PC-3 (cell line): ENCODE results near the gene STRN4. TPM values are rescaled to one million over a fixed set of nuclear protein-coding genes. Genes with fewer than 3 reads are reported as not detected.

ENCODE experiments used
- ATAC-seq: fragments of 200-7000 bp; cut with Tn5 transposase; 2 replicates; pipeline ENCODE4 v1.9.1; 2020; ENCODE audit warnings: mild to moderate bottlenecking, moderate library complexity
- BruUV-seq: library from RNA; stranded (reverse); fragments of 400-500 nt; replicated peaks from 2 replicates; lab custom pipeline; 2021; lab: Mats Ljungman, UMichigan
- CTCF ChIA-PET: fragments of 300-600 bp; sonication (Branson Sonifier 250); formaldehyde crosslinking; loops from one replicate; lab custom pipeline; 2022; ENCODE audit warnings: antibody characterized with exemption; lab: Charles Lee
- POLR2A ChIA-PET: fragments of 300-600 bp; sonication (Branson Sonifier 250); formaldehyde crosslinking; loops from one replicate; lab custom pipeline; 2022; ENCODE audit warnings: antibody characterized with exemption; ENCODE audit not compliant: unreplicated experiment; lab: Charles Lee
- DNase-seq: peaks from one replicate; pipeline ENCODE4 v3.0.0-alpha.2; 2015
- H2AFZ ChIP-seq: fragments of 300-600 bp; sonication (generic); 2 replicates; pipeline ENCODE4 v1.6.0; 2016; ENCODE audit warnings: antibody characterized with exemption, low read length
- H3F3A ChIP-seq: fragments of 300-600 bp; sonication (generic); one replicate; pipeline ENCODE4 v1.6.0; 2017; ENCODE audit warnings: antibody characterized with exemption, low read length, control low read depth, mild to moderate bottlenecking; ENCODE audit not compliant: unreplicated experiment
- H3K27ac ChIP-seq: fragments of 300-600 bp; sonication (generic); 2 replicates; pipeline ENCODE4 v1.5.1; 2016; ENCODE audit warnings: mild to moderate bottlenecking, low read length
- H3K27me3 ChIP-seq: fragments of 300-600 bp; sonication (generic); 2 replicates; pipeline ENCODE4 v1.6.1; 2016; ENCODE audit warnings: low read length, mixed read lengths
- H3K36me3 ChIP-seq: fragments of 300-600 bp; sonication (generic); 2 replicates; pipeline ENCODE4 v1.6.1; 2016; ENCODE audit warnings: low read depth, mixed run types, low read length, mixed read lengths
- H3K4me1 ChIP-seq: fragments of 300-600 bp; sonication (generic); 2 replicates; pipeline ENCODE4 v1.5.1; 2016; ENCODE audit warnings: low read length; ENCODE audit not compliant: insufficient read depth
- H3K4me2 ChIP-seq: fragments of 300-600 bp; sonication (generic); 2 replicates; pipeline ENCODE4 v1.6.0; 2016; ENCODE audit warnings: low read length
- H3K4me3 ChIP-seq: fragments of 300-600 bp; sonication (generic); 2 replicates; pipeline ENCODE4 v1.5.1; 2016; ENCODE audit warnings: mild to moderate bottlenecking, low read length, mixed read lengths
- H3K79me2 ChIP-seq: fragments of 300-600 bp; sonication (generic); 2 replicates; pipeline ENCODE4 v1.6.1; 2017; ENCODE audit warnings: low read length, mixed read lengths
- H3K9ac ChIP-seq: fragments of 300-600 bp; sonication (generic); 2 replicates; pipeline ENCODE4 v1.6.0; 2016; ENCODE audit warnings: mild to moderate bottlenecking, low read length
- H3K9me2 ChIP-seq: fragments of 300-600 bp; sonication (generic); replicated peaks from 2 replicates; pipeline ENCODE4 v1.6.1; 2016; ENCODE audit warnings: mixed run types, low read length, mixed read lengths
- H3K9me3 ChIP-seq: fragments of 300-600 bp; sonication (generic); 2 replicates; pipeline ENCODE4 v1.6.1; 2016; ENCODE audit warnings: low read length, mixed read lengths
- H4K20me1 ChIP-seq: fragments of 300-600 bp; sonication (generic); 2 replicates; pipeline ENCODE4 v1.6.1; 2016; ENCODE audit warnings: low read length, mixed read lengths
- CTCF ChIP-seq: fragments of 300-600 bp; sonication (generic); conservative IDR thresholded peaks from 2 replicates; pipeline ENCODE4 v1.5.1; 2017; ENCODE audit warnings: antibody characterized with exemption, low read depth, mild to moderate bottlenecking, low read length
- EZH2 ChIP-seq: fragments of 300-600 bp; sonication (generic); IDR thresholded peaks from one replicate; pipeline ENCODE4 v1.6.1; 2017; ENCODE audit warnings: antibody characterized with exemption, mild to moderate bottlenecking, low read length; ENCODE audit not compliant: unreplicated experiment
- EZH2phosphoT487 ChIP-seq: fragments of 300-600 bp; sonication (generic); IDR thresholded peaks from 2 replicates; pipeline ENCODE4 v1.6.1; 2018; ENCODE audit warnings: mild to moderate bottlenecking, antibody characterized with exemption, low read length, borderline replicate concordance
- intact Hi-C: fragments of 100-400 bp; cut with micrococcal nuclease; formaldehyde crosslinking; loops from 2 replicates; pipeline ENCODE4 v1.9.0; 2023
- total RNA-seq: library from RNA; depleted of rRNA; stranded (reverse); fragments of >200 nt; gene quantifications from 2 replicates; pipeline ENCODE4 v1.2.3, GENCODE V29; 2014

STRN4 gene
- total RNA-seq, 1 experiment from 2014 or later: 62.7 TPM

GRCh38 chr19:46733690-46734292 is 12.5 kb downstream of the STRN4 start:
- H3K27me3 ChIP-seq: no peaks in the 10 kb centered on the region
- intact Hi-C loops: no loop called here
- H3K9me2 ChIP-seq: no peaks in the 10 kb centered on the region
- H3K36me3 ChIP-seq: peaks cover 23% of the 10 kb centered on the region
- no peaks in the 10 kb centered on the region for H3F3A ChIP-seq
- H3K27ac ChIP-seq: peak overlapping the region; percentile 38; the same call in 1 of the 2 replicates
- H3K9me3 ChIP-seq: no peaks in the 10 kb centered on the region
- peak overlapping the region; percentile 52 for H3K4me2 ChIP-seq
- H3K4me1 ChIP-seq: peaks cover 43% of the 10 kb centered on the region
- H2AFZ ChIP-seq: no peak overlapping the region
- TF ChIP-seq CTCF (no peak), EZH2 (no peak), EZH2phosphoT487 (no peak)
- ChIA-PET POLR2A (no interaction called here), CTCF (interaction anchor here (0.5 kb wide), 1 partner anchor 20 kb away, joined by 3 read pairs; no protein-coding TSS in a partner anchor)
- H3K4me3 ChIP-seq: 0 out of 2 replicates have a peak overlapping the region, but pooled peaks have one; percentile 21
- peaks cover 13% of the 10 kb centered on the region; the same call in 1 of the 2 replicates for H4K20me1 ChIP-seq
- ATAC-seq: no peak
- DNase-seq: no peak
- no TSS peak for BruUV-seq
- H3K9ac ChIP-seq: no peak overlapping the region
- H3K79me2 ChIP-seq: peaks cover 67% of the 10 kb centered on the region

GRCh38 chr19:46732966-46733689 is 13.1 kb downstream of the STRN4 start:
- CTCF ChIA-PET: interaction anchor here (0.5 kb wide), 1 partner anchor 20 kb away, joined by 3 read pairs; no protein-coding TSS in a partner anchor
- peak overlapping the region; percentile 38; the same call in 1 of the 2 replicates for H3K27ac ChIP-seq

More at GRCh38 chr19:46732966-46733689, 13.1 kb downstream of the STRN4 start:
- peak; percentile 67 for DNase-seq
- peak overlapping the region; percentile 52 for H3K4me2 ChIP-seq
- no peak overlapping the region for H3K9ac ChIP-seq
- no peaks in the 10 kb centered on the region for H3K9me2 ChIP-seq
- ATAC-seq: peak; percentile 69
- H2AFZ ChIP-seq: no peak overlapping the region
- intact Hi-C loops: no loop called here
- BruUV-seq: no TSS peak
- H3K4me3 ChIP-seq: 0 out of 2 replicates have a peak overlapping the region, but pooled peaks have one; percentile 21
- no peaks in the 10 kb centered on the region for H3K9me3 ChIP-seq
- peaks cover 65% of the 10 kb centered on the region for H3K79me2 ChIP-seq
- POLR2A ChIA-PET: no interaction called here
- no peaks in the 10 kb centered on the region for H3F3A ChIP-seq
- no peak for TF ChIP-seq EZH2
- no peak for TF ChIP-seq EZH2phosphoT487
- no peak for TF ChIP-seq CTCF
- peaks cover 26% of the 10 kb centered on the region for H3K36me3 ChIP-seq
- H3K4me1 ChIP-seq: peaks cover 43% of the 10 kb centered on the region
- peaks cover 11% of the 10 kb centered on the region; the same call in 1 of the 2 replicates for H4K20me1 ChIP-seq
- no peaks in the 10 kb centered on the region for H3K27me3 ChIP-seq
